GM10248 (cell line): ENCODE measurements around the gene LANCL2.

Experiments
- CTCF ChIA-PET: fragments of 300-600 bp; sonication (Branson Sonifier 250); formaldehyde crosslinking; extraction: SDS; loops from one replicate; lab custom pipeline; 2021; ENCODE audit warnings: antibody characterized with exemption; lab: Yijun Ruan, JAX
- POLR2A ChIA-PET: fragments of 350-650 bp; sonication (Branson Sonifier 250); formaldehyde crosslinking; extraction: SDS; loops from one replicate; lab custom pipeline; 2020; ENCODE audit warnings: antibody characterized with exemption; lab: Yijun Ruan, JAX
- DNase-seq: peaks from one replicate; pipeline ENCODE4 v3.0.0; 2012; ENCODE audit errors: extremely low spot score
- CTCF ChIP-seq: IDR thresholded peaks from 2 replicates; pipeline ENCODE4 v1.5.1; 2012; ENCODE audit warnings: mild to moderate bottlenecking, low read depth; ENCODE audit errors: extremely low read depth, missing control alignments, control extremely low read depth

LANCL2 gene

GRCh38 chr7:55420530-55420929 lies 55.4 kb downstream of the LANCL2 start:
- POLR2A ChIA-PET = no interaction called here
- TF ChIP-seq CTCF = no peak

GRCh38 chr7:55423277-55423711 lies 58.2 kb downstream of the LANCL2 start:
- ChIA-PET POLR2A (no interaction called here), CTCF (interaction anchor here (2.3 to 6.4 kb wide), 3 partner anchors 9 to 143 kb away, joined by 8 to 59 read pairs (median 10); no protein-coding TSS in a partner anchor)
- DNase-seq = no peak
- TF ChIP-seq CTCF = no peak

More at GRCh38 chr7:55420530-55420929, 55.4 kb downstream of the LANCL2 start:
- no peak for DNase-seq
- CTCF ChIA-PET = interaction anchor here (0.8 to 1.1 kb wide), 3 partner anchors 13 to 141 kb away, joined by 3 read pairs; no protein-coding TSS in a partner anchor

GRCh38 chr7:55423891-55424290 lies 58.8 kb downstream of the LANCL2 start:
- no peak for DNase-seq
- POLR2A ChIA-PET = no interaction called here
- no peak for TF ChIP-seq CTCF
- CTCF ChIA-PET = interaction anchor here (0.9 to 6.4 kb wide), 4 partner anchors 9 to 146 kb away, joined by 3 to 59 read pairs (median 9); no protein-coding TSS in a partner anchor

- DNase-seq = no peak
- POLR2A ChIA-PET = no interaction called here
- CTCF ChIA-PET = interaction anchor here (1.0 to 6.4 kb wide), 5 partner anchors 8 to 649 kb away, joined by 3 to 59 read pairs (median 4); no protein-coding TSS in a partner anchor
- no peak for TF ChIP-seq CTCF
Measured at GRCh38 chr7:55425141-55425752, 60.1 kb downstream of the LANCL2 start.

GRCh38 chr7:55426676-55427075 lies 61.5 kb downstream of the LANCL2 start:
- ChIA-PET CTCF (interaction anchor here (1.3 to 6.4 kb wide), 2 partner anchors 12 to 27 kb away, joined by 3 to 59 read pairs; no protein-coding TSS in a partner anchor), POLR2A (no interaction called here)
- TF ChIP-seq CTCF = no peak
- no peak for DNase-seq

GRCh38 chr7:55427342-55427741 lies 62.2 kb downstream of the LANCL2 start:
- CTCF ChIA-PET = interaction anchor here (1.0 to 6.4 kb wide), 4 partner anchors 13 to 653 kb away, joined by 3 to 59 read pairs (median 4); no protein-coding TSS in a partner anchor
- TF ChIP-seq CTCF = no peak
- DNase-seq = no peak
- POLR2A ChIA-PET = no interaction called here
